ENCODE data around the gene SPI1.

SPI1 gene

DNA sequence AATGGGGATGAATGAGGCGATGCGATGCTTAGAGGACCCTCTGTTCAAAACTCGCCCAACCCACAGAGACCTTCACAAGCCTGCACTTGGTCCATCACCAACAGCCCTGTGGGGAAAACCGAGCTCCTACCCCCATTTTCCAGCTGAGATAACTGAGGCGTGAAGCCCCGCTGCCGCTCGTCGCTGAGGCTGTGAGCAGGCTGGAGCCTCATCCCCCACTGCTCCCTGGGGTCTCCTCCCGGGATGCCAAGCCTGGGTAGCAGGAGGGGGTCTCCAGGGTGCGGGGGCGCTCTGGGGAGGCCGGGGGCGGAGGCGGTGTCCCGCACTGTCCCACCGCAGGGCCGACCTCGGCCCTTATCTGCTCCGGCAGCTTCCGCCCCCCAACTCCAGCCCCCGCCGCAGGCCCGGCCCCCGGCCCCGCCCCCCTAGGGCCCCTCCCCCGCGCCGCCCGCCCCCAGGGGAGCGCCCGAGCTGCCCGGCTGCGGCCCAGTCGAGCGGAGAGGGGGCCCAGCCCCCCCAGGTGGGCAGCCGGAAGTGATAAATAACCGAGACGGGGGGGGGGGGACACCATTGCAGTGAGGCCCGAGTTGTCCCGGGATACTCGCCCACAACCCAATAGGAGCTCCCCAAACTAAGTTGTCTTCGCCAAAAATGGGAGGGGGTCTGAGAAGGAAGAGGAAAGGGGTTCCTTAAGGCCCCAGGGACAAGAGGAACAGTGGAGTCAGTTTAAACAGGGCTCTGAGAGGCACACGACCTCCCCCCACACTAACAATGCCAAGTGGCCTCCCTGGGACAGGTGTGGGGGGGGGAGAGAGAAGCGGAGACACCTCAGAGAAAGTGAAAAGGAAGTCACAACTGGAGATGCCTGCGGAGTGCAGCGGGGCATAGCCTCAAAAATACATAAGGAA, 21.8 kb upstream of the SPI1 start:
- peak overlapping the region; percentile 93 to 97 (median 97) for H3K27ac Mint-ChIP-seq
- no peaks in the 10 kb centered on the region for H3K9me3 Mint-ChIP-seq
- H3K4me3 Mint-ChIP-seq, result peak overlapping the region; percentile 74 to 80 (median 78)
- H3K27me3 Mint-ChIP-seq (ENCODE audit: low read depth), result peaks cover 3% of the 10 kb centered on the region
- peaks cover 18% of the 10 kb centered on the region for H3K4me1 Mint-ChIP-seq
- TF ChIP-seq, protein P1, sequence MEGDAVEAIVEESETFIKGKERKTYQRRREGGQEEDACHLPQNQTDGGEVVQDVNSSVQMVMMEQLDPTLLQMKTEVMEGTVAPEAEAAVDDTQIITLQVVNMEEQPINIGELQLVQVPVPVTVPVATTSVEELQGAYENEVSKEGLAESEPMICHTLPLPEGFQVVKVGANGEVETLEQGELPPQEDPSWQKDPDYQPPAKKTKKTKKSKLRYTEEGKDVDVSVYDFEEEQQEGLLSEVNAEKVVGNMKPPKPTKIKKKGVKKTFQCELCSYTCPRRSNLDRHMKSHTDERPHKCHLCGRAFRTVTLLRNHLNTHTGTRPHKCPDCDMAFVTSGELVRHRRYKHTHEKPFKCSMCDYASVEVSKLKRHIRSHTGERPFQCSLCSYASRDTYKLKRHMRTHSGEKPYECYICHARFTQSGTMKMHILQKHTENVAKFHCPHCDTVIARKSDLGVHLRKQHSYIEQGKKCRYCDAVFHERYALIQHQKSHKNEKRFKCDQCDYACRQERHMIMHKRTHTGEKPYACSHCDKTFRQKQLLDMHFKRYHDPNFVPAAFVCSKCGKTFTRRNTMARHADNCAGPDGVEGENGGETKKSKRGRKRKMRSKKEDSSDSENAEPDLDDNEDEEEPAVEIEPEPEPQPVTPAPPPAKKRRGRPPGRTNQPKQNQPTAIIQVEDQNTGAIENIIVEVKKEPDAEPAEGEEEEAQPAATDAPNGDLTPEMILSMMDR (IDR thresholded peaks at IDR 0.05; ENCODE audit: unreplicated experiment in 3 of 3), result no peak
- H3K36me3 Mint-ChIP-seq (ENCODE audit: low read depth), result no peaks in the 10 kb centered on the region

DNA sequence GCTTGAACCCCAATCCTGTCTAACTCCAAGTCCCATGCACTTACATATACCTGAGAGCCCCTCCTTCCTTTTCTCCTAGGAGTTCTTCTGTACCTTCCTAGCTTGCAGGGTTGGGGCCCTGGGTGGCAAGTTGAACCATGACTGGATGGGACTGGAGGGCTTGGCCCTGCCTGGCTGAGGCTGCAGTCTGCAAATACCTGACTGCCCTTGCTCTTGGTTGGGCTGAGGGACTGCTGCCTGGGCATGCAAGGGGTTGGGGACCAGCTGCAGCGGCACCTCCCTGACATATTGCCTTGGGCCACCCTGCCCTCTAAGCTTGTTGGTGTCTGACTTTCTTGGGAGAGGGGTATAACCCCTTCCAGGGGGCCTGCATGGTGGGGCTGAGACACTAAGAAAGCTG, 20.2 kb upstream of the SPI1 start:
- TF ChIP-seq, protein P1 (IDR thresholded peaks at IDR 0.05; ENCODE audit: unreplicated experiment in 3 of 3), result no peak
- Mint-ChIP-seq H3K27ac (peak overlapping the region; percentile 57 to 88 (median 83)), H3K4me1 (peaks cover 20% of the 10 kb centered on the region), H3K9me3 (no peaks in the 10 kb centered on the region), H3K36me3 (ENCODE audit: low read depth) (no peaks in the 10 kb centered on the region), H3K27me3 (ENCODE audit: low read depth) (peaks cover 3% of the 10 kb centered on the region), H3K4me3 (peak overlapping the region; percentile 55 to 66 (median 58))

DNA sequence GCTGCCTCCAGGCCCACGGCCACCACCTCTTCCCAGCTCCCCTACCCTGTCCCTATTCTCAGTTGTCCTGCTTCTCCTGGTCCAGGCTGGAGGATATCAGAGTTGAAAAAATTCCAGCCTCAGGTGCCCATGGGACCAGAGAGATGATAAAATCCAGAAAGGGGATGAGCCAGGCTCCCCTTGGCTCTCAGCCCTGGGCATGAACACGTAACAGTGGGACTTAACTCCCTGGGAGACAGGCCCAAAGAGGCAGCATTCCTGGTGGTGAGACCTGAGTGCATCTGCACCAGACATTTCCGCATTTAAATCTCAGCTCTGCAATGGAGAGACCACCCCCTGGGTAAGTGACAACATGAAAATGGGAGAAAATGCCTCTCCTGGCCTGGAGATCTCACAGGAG, 19.7 kb upstream of the SPI1 start:
- Mint-ChIP-seq H3K4me3 (peak overlapping the region; percentile 6 to 55 (median 45)), H3K9me3 (no peaks in the 10 kb centered on the region), H3K27ac (peak overlapping the region; percentile 57 to 88 (median 83)), H3K4me1 (peaks cover 24% of the 10 kb centered on the region), H3K27me3 (ENCODE audit: low read depth) (peaks cover 3% of the 10 kb centered on the region), H3K36me3 (ENCODE audit: low read depth) (no peaks in the 10 kb centered on the region)
- TF ChIP-seq, protein P1 (IDR thresholded peaks at IDR 0.05; ENCODE audit: unreplicated experiment in 3 of 3), result no peak

DNA sequence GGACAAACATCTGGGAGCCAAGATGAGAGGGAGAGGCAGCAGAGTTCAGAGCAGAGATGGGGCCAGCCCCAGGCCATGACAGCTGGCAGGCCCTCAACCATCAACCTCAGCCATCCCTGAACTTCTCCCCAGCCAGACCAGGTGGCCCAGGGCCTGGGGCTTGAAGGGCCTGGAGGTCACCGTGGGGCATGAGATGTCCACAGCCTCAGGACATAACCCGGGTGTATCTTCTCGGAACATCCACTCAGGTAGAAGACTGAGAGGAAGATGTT, 17.6 kb upstream of the SPI1 start:
- Mint-ChIP-seq H3K36me3 (ENCODE audit: low read depth) (no peaks in the 10 kb centered on the region), H3K4me3 (no peak overlapping the region), H3K4me1 (peaks cover 22% of the 10 kb centered on the region), H3K27ac (no peak overlapping the region), H3K9me3 (no peaks in the 10 kb centered on the region), H3K27me3 (ENCODE audit: low read depth) (peaks cover 2% of the 10 kb centered on the region)
- TF ChIP-seq, protein P1 (IDR thresholded peaks at IDR 0.05; ENCODE audit: unreplicated experiment in 3 of 3), result no peak

DNA sequence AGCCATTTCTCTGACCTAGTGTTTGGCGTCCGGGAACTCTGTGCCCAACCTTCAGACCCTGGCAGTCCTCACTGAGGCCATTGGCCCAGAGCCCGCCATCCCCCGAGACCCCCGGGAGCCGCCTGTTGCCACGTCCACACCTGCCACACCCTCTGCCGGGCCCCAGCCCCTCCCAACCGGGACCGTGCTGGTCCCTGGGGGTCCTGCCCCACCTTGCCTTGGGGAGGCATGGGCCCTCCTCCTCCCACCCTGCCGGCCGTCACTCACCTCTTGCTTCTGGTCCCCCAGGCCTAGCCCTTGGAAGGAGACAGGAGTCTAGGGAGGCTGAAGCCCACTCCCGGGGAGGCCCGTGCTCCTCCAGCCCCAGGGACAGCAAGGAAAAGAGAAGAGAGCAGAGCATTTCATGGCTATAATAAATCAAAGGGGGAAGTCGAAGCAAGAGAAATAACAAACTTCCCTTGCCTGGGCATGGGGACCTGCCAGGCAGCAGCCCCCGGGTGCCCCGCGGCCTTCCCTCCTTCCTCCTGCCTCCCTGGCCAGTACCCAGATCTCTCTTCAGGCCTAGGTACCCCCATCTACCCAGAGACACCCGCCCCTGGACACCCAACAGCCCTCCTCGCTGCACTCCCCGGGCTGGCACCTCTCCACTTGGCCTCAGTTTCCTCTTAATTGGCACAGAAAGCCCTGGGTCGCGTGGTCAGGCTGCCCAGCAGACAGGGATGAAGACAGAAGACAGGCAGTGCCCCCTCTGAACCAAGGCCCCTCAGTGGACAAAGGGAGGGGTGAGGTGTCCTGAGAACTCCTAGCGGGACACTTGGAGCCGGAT, 17.1 kb upstream of the SPI1 start:
- peaks cover 16% of the 10 kb centered on the region for H3K4me1 Mint-ChIP-seq
- no peaks in the 10 kb centered on the region for H3K9me3 Mint-ChIP-seq
- TF ChIP-seq, protein P1 (IDR thresholded peaks at IDR 0.05; ENCODE audit: unreplicated experiment in 3 of 3), result no peak
- no peaks in the 10 kb centered on the region for H3K27me3 Mint-ChIP-seq (ENCODE audit: low read depth)
- peak overlapping the region in 1 of 3 experiments; percentile 25 for H3K27ac Mint-ChIP-seq
- no peak overlapping the region for H3K4me3 Mint-ChIP-seq
- H3K36me3 Mint-ChIP-seq (ENCODE audit: low read depth), result no peaks in the 10 kb centered on the region

Data from nephron (organoid).